NB4 (cell line): ENCODE measurements around the gene OSMR.

Source experiments
- DNase-seq: peaks from one replicate; pipeline ENCODE4 v3.0.0; 2010; ENCODE audit warnings: low read depth
- H3K4me3 ChIP-seq: one replicate; pipeline ENCODE4 v1.5.1; 2011; ENCODE audit warnings: mild to moderate bottlenecking, low read depth, low read length, moderate library complexity
- CTCF ChIP-seq: IDR thresholded peaks from one replicate; pipeline ENCODE4 v1.5.1; 2012; ENCODE audit warnings: low read depth, low read length
- MAX ChIP-seq: IDR thresholded peaks from 2 replicates; pipeline ENCODE4 v1.6.1; 2011; ENCODE audit warnings: low read depth, low read length
- MYC ChIP-seq: IDR thresholded peaks from 2 replicates; pipeline ENCODE4 v1.6.1; 2011; ENCODE audit warnings: low read depth, low read length
- POLR2A ChIP-seq: IDR thresholded peaks from 2 replicates; pipeline ENCODE4 v1.6.1; 2011; ENCODE audit warnings: mild to moderate bottlenecking; ENCODE audit not compliant: insufficient read length; ENCODE audit errors: extremely low read depth

Gene OSMR

GRCh38 chr5:38835887-38836286 lies 9.9 kb upstream of the OSMR start:
- DNase-seq = no peak
- H3K4me3 ChIP-seq = no peak overlapping the region
- TF ChIP-seq MYC = no peak
- no peak for TF ChIP-seq MAX
- no peak for TF ChIP-seq POLR2A

GRCh38 chr5:38837416-38837815 lies 8.4 kb upstream of the OSMR start:
- TF ChIP-seq POLR2A = no peak
- TF ChIP-seq MAX = no peak
- no peak for TF ChIP-seq CTCF
- no peak for TF ChIP-seq MYC
- DNase-seq = no peak
- H3K4me3 ChIP-seq = no peak overlapping the region

- no peak for TF ChIP-seq POLR2A
- TF ChIP-seq CTCF = no peak
- no peak for TF ChIP-seq MAX
- TF ChIP-seq MYC = no peak
- no peak overlapping the region for H3K4me3 ChIP-seq
- DNase-seq = no peak
Measured at GRCh38 chr5:38837932-38838331, 7.9 kb upstream of the OSMR start.

- H3K4me3 ChIP-seq = no peak overlapping the region
- no peak for DNase-seq
- TF ChIP-seq MYC (no peak), CTCF (no peak), POLR2A (no peak), MAX (no peak)
Measured at GRCh38 chr5:38843665-38844064, 2.1 kb upstream of the OSMR start.

- no peak for DNase-seq
- H3K4me3 ChIP-seq = no peak overlapping the region
- no peak for TF ChIP-seq MAX
- TF ChIP-seq MYC = no peak
- no peak for TF ChIP-seq POLR2A
- no peak for TF ChIP-seq CTCF
Measured at GRCh38 chr5:38846379-38847011, 683 bp downstream of the OSMR start.

- no peak overlapping the region for H3K4me3 ChIP-seq
- no peak for DNase-seq
- TF ChIP-seq MAX = no peak
- TF ChIP-seq POLR2A = no peak
Measured at GRCh38 chr5:38847559-38848347, 1.9 kb downstream of the OSMR start.
